HG02870 (cell line): Measurements from ENCODE around the gene PLCB4.
"Not testable (repeated sequence)": the region's sequence is repeated elsewhere in the genome, so short reads cannot be mapped to it uniquely, and the experiment has no call there.

Source experiments
- ATAC-seq: cut with Tn5 transposase; IDR thresholded peaks from one replicate; pipeline ENCODE4 v1.9.1; 2021; ENCODE audit warnings: mild to moderate bottlenecking, moderate library complexity; ENCODE audit not compliant: unreplicated experiment

PLCB4 gene

DNA sequence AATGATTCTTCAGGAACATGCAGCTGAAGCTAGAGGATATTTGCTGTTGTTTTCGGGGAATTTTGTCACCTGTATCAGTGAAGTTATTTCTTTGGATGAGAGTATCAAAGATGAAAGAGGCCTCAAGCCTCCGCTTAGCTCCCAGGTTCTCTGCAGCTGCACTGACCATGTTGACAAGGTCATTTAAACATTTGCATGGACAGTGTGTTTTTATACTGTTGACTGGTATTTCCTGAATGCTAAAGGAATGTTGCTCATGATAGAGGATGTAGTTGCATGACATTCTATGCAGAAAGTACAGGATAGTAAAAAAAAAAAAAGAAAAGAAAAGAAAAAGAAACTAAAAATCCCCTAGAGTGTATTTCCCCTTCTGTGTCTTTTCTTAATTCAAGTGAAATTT lies 279.9 kb downstream of the PLCB4 start:
- no peak for ATAC-seq

GRCh38 chr20:9349249-9349648 lies 280.4 kb downstream of the PLCB4 start:
- ATAC-seq: no peak

- no peak for ATAC-seq
Measured at GRCh38 chr20:9352739-9353138, 283.9 kb downstream of the PLCB4 start.

DNA sequence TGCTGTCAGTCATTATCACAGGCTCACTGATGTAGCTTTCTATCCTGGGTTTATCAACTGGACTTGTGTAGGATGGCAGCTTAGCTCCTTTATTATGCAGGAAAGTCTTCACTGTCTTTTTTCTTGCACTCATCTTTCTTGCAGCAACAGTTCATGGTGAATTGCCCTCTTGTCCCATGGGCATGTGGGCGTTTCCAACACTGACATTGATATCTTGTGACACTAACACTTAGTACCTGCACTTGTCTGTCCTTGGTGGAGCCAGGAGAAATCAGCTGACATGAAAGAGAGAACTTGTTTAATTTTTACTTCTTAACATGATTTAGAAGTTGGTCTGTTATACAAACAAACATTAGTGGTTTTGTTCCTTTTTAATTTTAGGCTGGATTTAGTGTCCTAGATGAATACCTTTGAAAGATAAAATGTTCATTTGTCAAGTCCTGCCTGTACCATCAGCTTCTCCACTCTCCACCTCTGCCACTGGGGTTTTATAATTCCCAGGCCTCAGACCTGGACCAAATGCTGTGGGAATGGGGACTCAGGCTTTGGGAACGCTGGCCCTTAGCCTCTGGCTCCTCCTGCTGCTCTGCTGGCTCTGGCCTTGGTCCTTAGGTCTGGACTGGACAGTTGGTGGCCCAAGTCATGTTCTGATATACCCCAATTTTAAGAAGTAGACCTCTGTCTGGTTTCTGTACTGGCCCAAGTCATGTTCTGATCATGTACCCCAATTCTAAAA lies 284.5 kb downstream of the PLCB4 start:
- ATAC-seq: no peak

- ATAC-seq: no peak
Measured at GRCh38 chr20:9353916-9354276, 285.0 kb downstream of the PLCB4 start.

GRCh38 chr20:9354579-9354978 lies 285.7 kb downstream of the PLCB4 start:
- ATAC-seq: no peak

GRCh38 chr20:9358001-9358400 lies 289.1 kb downstream of the PLCB4 start:
- no peak for ATAC-seq

DNA sequence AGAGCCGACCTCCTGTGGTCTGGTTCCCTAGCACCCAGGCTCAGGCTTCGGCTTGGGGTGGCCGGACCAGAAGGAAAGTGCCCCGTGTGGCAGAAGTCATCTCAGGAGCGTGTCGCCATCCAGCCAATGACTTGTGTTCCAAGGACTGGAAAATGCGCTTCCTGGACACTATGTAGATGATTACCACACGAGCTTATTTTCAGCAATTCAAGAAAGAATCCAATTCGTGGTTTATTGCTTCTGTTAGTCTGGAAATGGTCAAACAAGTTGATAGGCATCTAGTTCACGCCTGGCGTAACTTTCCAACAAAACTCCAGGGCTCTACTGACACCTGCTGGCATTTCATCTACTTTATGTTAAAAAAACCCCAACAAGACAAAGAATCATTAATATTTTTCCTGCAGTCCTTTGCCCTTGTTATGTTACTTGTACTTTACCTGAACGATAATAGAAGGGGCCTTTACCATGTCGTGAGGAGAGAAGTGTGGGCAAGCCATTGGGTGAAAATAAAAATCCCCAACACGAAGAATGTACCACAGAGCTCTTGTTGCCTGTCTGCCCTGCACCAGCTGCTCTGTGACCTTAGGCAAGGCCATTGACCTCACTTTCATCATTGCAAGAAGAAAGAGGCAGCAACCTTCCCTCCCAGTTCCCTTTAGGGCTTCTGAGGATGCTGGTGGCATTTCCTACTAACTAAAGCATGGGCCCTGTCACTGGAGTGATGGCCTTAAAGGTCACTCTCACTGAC lies 290.8 kb downstream of the PLCB4 start:
- no peak for ATAC-seq

DNA sequence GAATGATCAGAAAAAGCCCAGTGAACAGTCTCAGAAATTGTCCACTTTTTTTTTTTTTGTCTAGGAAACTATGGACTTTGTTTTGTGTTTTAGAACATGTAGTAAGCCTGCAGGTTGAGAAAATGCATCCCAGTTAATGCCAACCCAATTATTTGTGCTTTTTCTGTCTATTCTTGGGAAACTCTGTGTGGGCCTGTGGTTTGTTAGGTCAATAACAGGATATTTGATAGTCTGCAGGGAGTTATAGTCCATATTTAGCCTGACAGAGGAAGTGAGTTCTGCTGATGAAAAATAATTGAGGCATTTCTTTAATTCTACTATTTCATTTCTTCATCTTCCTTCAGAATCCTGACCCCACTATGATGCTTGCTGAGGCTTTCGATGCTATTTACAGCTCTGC lies 291.5 kb downstream of the PLCB4 start:
- no peak for ATAC-seq

DNA sequence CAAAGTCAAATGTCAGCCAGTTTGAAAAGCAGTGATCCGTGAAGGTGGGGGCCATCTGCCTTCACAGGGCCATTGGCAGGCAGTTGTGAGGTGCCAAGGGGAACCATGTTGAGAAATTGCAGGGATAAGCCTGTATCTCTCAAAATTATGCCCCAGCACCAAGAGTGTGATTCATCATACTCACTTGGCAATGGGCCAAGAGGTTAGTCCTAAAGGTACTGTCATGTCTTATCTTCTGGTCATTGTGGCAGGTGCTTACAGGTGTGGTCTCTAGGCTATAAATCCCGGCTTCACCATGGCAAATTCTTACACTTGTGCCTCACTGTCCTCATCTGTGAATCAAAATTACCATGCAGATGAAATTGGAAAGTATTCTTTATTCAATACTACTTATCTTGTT lies 294.8 kb downstream of the PLCB4 start:
- no peak for ATAC-seq

GRCh38 chr20:9367328-9367727 lies 298.4 kb downstream of the PLCB4 start:
- no peak for ATAC-seq

- ATAC-seq: no peak
Measured at GRCh38 chr20:9367746-9368145, 298.9 kb downstream of the PLCB4 start.

DNA sequence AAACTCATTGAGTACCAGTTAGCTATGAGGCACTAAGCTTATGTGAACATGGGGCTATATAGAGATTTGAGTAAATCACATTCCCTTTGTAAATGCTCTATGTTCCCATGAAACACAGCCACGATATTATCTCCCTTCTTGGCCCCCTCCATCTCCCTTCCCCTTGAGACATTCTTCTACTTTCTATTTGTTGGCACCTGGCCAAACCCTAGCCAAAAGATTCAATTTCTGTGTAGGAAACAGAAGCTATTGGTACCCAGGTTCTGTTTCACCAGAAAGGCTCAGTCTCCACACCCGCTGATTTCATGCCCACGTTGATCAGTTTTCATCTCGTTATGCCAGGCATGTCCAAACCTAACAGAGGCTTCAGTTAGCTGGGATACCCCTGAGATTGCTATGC lies 300.0 kb downstream of the PLCB4 start:
- ATAC-seq: no peak

DNA sequence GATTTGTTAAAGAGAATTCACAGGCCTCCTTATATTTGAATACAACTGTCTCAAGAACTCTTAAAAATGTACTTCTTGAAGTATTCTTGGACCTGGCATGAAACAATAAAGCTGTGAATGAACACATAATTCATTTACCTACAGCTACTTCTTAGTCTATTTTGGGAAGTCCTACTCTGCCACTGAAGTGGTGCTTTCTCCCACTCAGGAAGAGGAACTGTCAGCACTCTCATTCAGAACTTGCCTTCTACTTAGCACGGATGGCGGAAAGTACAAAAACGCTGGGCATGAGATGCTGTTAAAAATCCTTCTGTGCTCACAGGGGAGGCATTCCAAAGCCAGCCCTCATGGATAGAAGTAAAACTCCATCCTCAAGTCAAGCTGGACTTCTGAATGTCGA lies 300.7 kb downstream of the PLCB4 start:
- no peak for ATAC-seq

DNA sequence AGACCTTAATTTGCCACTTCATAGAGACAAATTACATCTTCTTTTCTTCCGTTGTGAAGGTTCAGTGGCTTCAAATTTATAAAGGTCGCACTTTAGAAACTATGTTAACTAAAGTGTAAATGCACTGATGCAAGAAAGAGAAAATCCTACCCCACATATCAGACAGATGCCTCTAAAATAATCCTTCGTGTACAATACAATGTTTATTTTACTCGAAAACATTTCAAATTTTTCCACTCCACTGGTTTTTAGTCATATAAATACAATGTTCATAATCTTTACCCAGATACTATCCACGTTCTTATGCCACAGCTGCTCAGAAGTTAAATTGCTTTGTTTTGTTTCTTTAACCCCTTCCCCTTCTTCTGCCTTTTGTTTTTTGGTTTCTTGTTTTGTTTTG lies 305.2 kb downstream of the PLCB4 start:
- no peak for ATAC-seq

DNA sequence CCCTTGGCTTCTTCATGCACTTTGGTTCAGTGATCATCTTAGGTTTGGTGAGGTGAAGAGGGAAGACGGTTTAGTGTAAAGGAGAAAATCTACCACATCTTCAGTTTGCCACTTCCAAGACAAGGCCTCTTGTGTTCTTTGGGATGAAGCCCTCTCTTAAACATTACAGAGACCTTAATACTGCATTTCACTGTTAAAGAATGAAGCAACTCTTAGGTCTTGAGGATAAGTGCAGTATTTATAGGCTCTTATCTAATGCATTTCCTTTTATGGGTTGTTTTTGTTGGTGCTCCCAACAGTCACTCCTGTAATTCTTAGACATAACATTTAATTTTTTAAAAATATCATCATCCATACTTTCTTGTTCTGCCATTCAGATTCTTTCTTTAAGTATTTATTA lies 305.6 kb downstream of the PLCB4 start:
- no peak for ATAC-seq

- ATAC-seq: no peak
Measured at GRCh38 chr20:9375221-9375681, 306.4 kb downstream of the PLCB4 start.

DNA sequence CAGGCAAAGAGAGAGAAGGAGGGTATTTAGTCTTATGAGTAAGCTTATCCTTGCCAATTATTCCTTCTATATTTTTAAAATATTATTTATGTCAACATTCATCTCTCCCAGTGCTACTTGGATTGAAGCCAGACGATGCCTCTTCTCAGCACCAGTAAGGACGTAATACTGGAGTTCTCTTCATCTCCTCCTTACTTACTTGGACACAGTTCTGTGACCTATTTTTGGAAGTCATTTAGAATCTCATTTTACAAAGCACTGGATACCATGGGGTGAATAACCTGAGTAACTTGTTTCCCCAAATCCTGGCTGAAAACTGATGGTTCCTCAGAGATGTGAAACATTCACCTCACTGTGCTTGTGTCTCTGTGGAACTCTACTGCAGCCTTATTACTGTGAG lies 308.1 kb downstream of the PLCB4 start:
- ATAC-seq: no peak

DNA sequence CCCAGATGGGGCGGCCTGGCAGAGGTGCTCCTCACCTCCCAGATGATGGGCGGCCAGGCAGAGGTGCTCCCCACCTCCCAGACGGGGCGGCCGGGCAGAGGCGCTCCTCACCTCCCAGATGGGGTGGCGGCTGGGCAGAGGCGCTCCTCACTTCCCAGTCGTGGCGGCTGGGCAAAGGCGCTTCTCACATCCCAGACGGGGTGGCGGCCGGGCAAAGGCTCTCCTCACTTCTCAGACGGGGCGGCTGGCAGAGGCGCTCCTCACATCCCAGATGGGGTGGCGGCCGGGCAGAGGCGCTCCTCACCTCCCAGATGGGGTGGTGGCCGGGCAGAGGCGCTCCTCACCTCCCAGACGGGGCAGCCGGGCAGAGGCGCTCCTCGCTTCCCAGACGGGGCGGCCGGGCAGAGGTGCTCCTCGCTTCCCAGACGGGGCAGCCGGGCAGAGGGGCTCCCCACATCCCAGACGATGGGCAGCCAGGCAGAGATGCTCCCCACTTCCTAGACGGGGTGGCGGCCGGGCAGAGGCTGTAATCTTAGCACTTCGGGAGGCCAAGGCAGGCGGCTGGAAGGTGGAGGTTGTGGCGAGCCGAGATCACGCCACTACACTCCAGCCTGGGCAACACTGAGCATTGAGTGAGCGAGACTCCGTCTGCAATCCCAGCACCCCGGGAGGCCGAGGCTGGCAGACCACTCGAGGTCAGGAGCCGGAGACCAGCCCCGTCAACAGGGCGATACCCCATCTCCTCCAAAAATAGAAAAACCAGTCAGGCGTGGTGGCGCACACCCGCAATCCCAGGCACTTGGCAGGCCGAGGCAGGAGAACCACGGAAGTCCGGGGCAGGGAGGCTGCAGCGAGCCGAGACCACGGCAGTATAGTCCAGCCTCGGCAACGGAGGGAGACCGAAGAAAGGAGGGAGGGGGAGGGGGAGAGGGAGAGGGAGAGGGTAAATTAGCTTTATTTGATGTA lies 316.7 kb downstream of the PLCB4 start:
- not testable (repeated sequence) for ATAC-seq

DNA sequence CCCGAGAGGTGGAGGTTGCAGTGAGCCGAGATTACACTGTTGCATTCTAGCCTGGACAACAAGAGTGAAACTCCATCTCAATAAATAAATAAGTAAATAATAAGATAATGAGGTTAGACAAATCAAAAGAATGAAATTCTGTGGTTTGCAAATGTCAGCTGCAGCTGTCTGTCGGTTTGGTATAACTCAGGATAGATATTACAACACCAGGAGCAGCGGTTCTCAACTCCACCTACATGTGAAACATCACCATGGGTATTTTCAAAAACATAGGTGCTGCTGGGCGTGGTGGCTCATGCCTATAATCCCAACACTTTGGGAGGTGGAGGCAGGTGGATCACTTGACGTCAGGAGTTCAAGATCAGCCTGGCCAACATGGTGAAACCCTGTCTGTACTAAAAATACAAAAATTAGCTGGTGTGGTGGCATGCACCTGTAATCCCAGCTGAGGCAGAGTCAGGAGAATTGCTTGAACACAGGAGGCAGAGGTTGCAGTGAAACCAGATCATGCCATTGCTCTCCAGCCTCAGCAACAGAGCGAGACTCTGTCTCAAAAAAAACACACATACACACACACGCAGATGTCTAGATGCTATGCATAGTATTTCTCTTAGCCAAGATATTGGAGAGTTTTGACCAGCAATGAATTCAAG lies 319.4 kb downstream of the PLCB4 start:
- no peak for ATAC-seq

- ATAC-seq: no peak
Measured at GRCh38 chr20:9388813-9389161, 319.9 kb downstream of the PLCB4 start.
